GM12801 (cell line): ENCODE measurements around the gene APEX1.

Experiments used
- CTCF ChIP-seq: IDR thresholded peaks from one replicate; pipeline ENCODE4 v1.5.1; 2011; ENCODE audit warnings: control low read depth; ENCODE audit not compliant: insufficient read length; ENCODE audit errors: extremely low read depth

Gene APEX1

GRCh38 chr14:20417250-20418186 lies 37.5 kb upstream of the APEX1 start:
- TF ChIP-seq CTCF, result no peak

GRCh38 chr14:20418501-20418909 lies 36.5 kb upstream of the APEX1 start:
- no peak for TF ChIP-seq CTCF

- TF ChIP-seq CTCF, result no peak
Measured at GRCh38 chr14:20419419-20419818, 35.6 kb upstream of the APEX1 start.

GRCh38 chr14:20421267-20421666 lies 33.8 kb upstream of the APEX1 start:
- TF ChIP-seq CTCF, result no peak

- no peak for TF ChIP-seq CTCF
Measured at GRCh38 chr14:20422886-20423285, 32.1 kb upstream of the APEX1 start.

- TF ChIP-seq CTCF, result no peak
Measured at GRCh38 chr14:20424851-20425250, 30.2 kb upstream of the APEX1 start.

- TF ChIP-seq CTCF, result no peak
Measured at GRCh38 chr14:20427231-20428009, 27.6 kb upstream of the APEX1 start.
